Measurements from ENCODE around the gene FOXA3.

FOXA3 gene

DNA sequence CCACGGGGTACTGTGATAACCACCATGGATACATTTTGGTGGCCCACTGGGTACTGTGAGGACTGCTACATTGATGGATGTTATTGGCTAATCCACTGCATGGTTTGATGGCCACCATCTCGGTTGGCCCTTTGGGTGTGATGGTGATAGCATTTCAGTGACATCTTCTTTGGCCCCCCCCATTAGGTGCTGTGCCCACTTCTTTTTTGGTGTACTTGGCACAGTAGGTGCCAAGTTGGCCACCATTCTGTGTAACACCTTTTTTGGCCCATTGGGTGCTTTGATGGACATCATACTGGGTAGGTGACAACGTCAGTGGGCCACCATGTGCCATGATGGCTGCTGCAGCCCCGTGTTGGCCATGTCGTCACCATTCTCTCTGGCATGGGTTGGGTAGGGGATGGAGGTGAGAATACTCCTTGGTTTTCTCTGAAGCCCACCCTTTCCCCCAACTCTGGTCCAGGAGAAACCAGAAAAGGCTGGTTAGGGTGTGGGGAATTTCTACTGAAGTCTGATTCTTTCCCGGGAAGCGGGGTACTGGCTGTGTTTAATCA is 9.2 kb downstream of the FOXA3 start:
- no peaks in the 10 kb centered on the region for H3K9me3 ChIP-seq (ENCODE audit: severe bottlenecking)
- H3K27ac ChIP-seq = no peak overlapping the region; the same call in 1 of the 2 replicates
- H3K27me3 ChIP-seq (ENCODE audit: insufficient read depth, low read depth, severe bottlenecking) = no peaks in the 10 kb centered on the region
- no peak overlapping the region for H3K4me3 ChIP-seq (ENCODE audit: low read depth, low read length)
- H3K36me3 ChIP-seq = no peaks in the 10 kb centered on the region; the same call in 1 of the 2 replicates
- no peak for DNase-seq
- TF ChIP-seq, protein P1, sequence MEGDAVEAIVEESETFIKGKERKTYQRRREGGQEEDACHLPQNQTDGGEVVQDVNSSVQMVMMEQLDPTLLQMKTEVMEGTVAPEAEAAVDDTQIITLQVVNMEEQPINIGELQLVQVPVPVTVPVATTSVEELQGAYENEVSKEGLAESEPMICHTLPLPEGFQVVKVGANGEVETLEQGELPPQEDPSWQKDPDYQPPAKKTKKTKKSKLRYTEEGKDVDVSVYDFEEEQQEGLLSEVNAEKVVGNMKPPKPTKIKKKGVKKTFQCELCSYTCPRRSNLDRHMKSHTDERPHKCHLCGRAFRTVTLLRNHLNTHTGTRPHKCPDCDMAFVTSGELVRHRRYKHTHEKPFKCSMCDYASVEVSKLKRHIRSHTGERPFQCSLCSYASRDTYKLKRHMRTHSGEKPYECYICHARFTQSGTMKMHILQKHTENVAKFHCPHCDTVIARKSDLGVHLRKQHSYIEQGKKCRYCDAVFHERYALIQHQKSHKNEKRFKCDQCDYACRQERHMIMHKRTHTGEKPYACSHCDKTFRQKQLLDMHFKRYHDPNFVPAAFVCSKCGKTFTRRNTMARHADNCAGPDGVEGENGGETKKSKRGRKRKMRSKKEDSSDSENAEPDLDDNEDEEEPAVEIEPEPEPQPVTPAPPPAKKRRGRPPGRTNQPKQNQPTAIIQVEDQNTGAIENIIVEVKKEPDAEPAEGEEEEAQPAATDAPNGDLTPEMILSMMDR (IDR thresholded peaks at IDR 0.05; ENCODE audit: low read depth, low read length) = no peak

DNA sequence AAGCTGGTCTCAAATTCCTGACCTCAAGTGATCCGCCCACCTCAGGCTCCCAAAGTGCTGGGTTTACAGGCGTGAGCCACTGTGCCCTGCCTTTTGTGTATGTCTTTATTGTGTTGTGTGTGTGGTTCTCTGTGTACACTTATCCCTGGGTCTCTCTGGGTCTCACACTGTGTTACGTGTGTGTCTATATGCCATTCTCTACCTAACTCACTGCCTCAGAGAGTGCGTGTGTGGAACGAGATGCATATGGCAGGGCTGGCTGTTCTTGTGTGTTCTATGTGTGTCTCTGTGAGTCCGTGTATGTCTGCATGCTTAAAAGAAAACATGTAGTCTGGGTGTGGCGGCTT is 10.5 kb downstream of the FOXA3 start:
- Histone ChIP-seq H3K27me3 (ENCODE audit: insufficient read depth, low read depth, severe bottlenecking) (no peaks in the 10 kb centered on the region), H3K4me3 (ENCODE audit: low read depth, low read length) (no peak overlapping the region), H3K27ac (no peak overlapping the region), H3K9me3 (ENCODE audit: severe bottlenecking) (no peaks in the 10 kb centered on the region), H3K36me3 (no peaks in the 10 kb centered on the region; the same call in 1 of the 2 replicates)
- DNase-seq = no peak
- TF ChIP-seq, protein P1 (IDR thresholded peaks at IDR 0.05; ENCODE audit: low read depth, low read length) = no peak

DNA sequence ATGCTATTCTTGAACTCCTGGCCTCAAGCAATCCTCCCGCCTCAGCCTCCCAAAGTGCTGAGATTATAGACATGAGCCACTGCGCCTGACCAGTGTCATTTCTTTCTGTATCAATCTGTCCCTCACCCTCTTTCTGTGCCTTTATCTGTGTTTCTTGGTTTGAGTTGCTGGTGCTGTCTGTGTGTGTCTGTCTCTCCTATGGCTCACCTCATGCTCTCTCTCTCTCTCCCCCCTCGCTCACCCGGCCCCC is 12.0 kb downstream of the FOXA3 start:
- TF ChIP-seq, protein P1 (IDR thresholded peaks at IDR 0.05; ENCODE audit: low read depth, low read length) = no peak
- no peaks in the 10 kb centered on the region; the same call in 1 of the 2 replicates for H3K36me3 ChIP-seq
- H3K27me3 ChIP-seq (ENCODE audit: insufficient read depth, low read depth, severe bottlenecking) = no peaks in the 10 kb centered on the region
- no peak overlapping the region for H3K4me3 ChIP-seq (ENCODE audit: low read depth, low read length)
- H3K27ac ChIP-seq = no peak overlapping the region
- DNase-seq = no peak
- no peaks in the 10 kb centered on the region for H3K9me3 ChIP-seq (ENCODE audit: severe bottlenecking)

DNA sequence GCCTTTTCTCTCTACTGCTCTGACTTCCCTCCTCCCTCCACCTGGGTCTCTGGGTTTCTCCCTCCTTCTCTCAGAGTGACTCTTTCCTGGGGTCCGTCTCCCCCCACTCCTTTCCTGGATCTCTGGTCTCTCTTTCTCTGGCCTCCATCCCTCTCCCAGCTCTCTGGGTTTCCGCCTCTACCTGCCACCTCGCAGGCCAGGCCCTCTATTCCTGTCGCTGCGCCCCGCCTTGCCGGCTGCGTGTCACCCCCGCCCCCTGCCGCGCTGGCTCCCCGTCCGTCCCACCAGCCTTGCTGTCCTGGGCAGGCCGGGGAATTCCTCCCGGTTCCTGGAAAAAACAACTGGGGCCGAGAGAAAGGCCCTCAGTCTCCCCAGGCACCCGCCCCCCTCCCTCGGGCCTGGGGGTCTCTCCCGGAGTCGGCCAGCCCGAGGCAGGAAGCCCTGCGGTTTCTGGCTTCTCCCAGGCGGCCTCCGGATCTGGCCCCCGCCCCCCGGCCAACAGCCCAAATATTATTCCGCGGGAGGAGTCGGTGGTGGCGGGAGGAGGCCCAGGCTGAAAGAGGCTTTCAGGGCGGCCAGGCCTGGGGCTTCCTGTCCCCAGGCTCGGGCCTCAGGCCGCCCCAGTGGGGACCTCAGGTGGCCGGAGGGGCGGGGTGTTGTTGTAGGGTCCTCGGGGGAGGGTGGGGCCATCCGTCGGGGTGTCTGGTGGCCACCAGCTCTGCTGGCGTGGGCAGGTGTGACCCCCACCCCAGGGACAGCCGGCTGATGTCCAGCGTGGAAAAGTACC is 12.5 kb downstream of the FOXA3 start:
- no peaks in the 10 kb centered on the region for H3K27me3 ChIP-seq (ENCODE audit: insufficient read depth, low read depth, severe bottlenecking)
- H3K27ac ChIP-seq = no peak overlapping the region
- TF ChIP-seq, protein P1 (IDR thresholded peaks at IDR 0.05; ENCODE audit: low read depth, low read length) = no peak
- H3K4me3 ChIP-seq (ENCODE audit: low read depth, low read length) = no peak overlapping the region
- no peaks in the 10 kb centered on the region; the same call in 1 of the 2 replicates for H3K36me3 ChIP-seq
- no peaks in the 10 kb centered on the region for H3K9me3 ChIP-seq (ENCODE audit: severe bottlenecking)
- no peak for DNase-seq

DNA sequence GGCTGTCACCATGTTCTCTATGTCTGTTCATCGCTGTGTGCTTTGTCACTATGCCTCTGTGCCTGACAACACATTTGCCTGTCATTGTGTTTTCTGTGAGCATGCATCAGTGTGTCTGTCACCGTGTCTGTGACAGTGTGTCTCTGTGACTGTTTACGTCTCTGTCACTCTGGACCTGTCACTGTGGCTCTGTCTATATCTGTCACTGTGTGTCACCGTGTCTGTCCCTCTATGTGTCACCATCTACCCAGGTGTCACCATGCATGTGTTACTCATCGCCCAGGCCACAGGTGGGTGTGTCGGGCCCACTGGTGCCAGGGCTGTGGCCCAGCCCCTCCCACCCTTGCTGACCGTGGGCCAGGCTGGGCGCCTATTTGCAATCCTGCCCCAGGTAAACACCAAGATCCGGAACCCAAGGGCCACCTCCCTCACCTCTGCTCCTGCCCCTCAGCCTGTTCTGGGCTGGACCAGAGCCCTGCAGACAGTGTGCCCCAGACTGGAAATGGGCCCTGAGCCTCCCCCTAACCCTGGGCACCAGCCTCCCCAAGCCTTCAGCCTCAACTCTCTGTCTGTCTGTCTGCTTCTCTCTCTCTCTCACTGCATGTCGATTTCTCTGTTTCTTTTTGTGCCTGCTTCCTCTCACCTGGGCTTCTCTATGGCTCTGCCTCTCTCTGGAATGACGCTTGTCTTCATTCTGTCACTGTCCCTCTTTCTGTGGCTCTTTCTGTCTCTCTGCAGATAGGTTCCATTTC is 14.1 kb downstream of the FOXA3 start:
- Histone ChIP-seq H3K9me3 (ENCODE audit: severe bottlenecking) (no peaks in the 10 kb centered on the region), H3K36me3 (peaks cover 3% of the 10 kb centered on the region), H3K4me3 (ENCODE audit: low read depth, low read length) (no peak overlapping the region), H3K27me3 (ENCODE audit: insufficient read depth, low read depth, severe bottlenecking) (no peaks in the 10 kb centered on the region), H3K27ac (no peak overlapping the region)
- TF ChIP-seq, protein P1 (IDR thresholded peaks at IDR 0.05; ENCODE audit: low read depth, low read length) = no peak
- DNase-seq = no peak
